ENCODE data around the gene EPS15. TPM values are rescaled to one million over a fixed set of nuclear protein-coding genes. Genes with fewer than 3 reads are reported as not detected.

EPS15 gene
- polyA plus RNA-seq, 1 donor (not counting 4 experiments of a cell fraction or from before 2014, with no cell fraction given) = 33.2 TPM

GRCh38 chr1:51330331-51331201, 188.5 kb downstream of the EPS15 start, which contains the start of gene TTC39A:
TTC39A (minus strand) TSS chr1:51330562; CDS start chr1:51330477, 85 bp downstream.
- FAIRE-seq (no peak), DNase-seq (ENCODE audit: low read depth, low spot score) (no peak)
- peaks cover 14% of the 10 kb centered on the region for H3K4me1 ChIP-seq (ENCODE audit: control insufficient read depth, extremely low read depth, insufficient read depth, low read length)
- H3K9ac ChIP-seq (ENCODE audit: control insufficient read depth, extremely low read depth, insufficient read depth, low read length) = peak within 1 kb of the TSS; percentile 15
- H4K20me1 ChIP-seq (ENCODE audit: control insufficient read depth, extremely low read depth, insufficient read depth, low read length) = no peaks in the 10 kb centered on the region
- no peak within 1 kb of the TSS for H2AFZ ChIP-seq (ENCODE audit: control insufficient read depth, low read length)
- no peaks in the 10 kb centered on the region for H3K9me1 ChIP-seq (ENCODE audit: control insufficient read depth, extremely low read depth, insufficient read depth, low read length)
- H3K9me3 ChIP-seq (ENCODE audit: control insufficient read depth, low read depth, low read length) = no peaks in the 10 kb centered on the region
- H3K27me3 ChIP-seq (ENCODE audit: control insufficient read depth, extremely low read depth, insufficient read depth, low read length) = peaks cover 8% of the 10 kb centered on the region
- H3K36me3 ChIP-seq (ENCODE audit: control insufficient read depth in 2 of 2, extremely low read depth in 1 of 2, insufficient read depth in 2 of 2, low read length in 2 of 2) = no peaks in the 10 kb centered on the region
- TF ChIP-seq, protein P1, sequence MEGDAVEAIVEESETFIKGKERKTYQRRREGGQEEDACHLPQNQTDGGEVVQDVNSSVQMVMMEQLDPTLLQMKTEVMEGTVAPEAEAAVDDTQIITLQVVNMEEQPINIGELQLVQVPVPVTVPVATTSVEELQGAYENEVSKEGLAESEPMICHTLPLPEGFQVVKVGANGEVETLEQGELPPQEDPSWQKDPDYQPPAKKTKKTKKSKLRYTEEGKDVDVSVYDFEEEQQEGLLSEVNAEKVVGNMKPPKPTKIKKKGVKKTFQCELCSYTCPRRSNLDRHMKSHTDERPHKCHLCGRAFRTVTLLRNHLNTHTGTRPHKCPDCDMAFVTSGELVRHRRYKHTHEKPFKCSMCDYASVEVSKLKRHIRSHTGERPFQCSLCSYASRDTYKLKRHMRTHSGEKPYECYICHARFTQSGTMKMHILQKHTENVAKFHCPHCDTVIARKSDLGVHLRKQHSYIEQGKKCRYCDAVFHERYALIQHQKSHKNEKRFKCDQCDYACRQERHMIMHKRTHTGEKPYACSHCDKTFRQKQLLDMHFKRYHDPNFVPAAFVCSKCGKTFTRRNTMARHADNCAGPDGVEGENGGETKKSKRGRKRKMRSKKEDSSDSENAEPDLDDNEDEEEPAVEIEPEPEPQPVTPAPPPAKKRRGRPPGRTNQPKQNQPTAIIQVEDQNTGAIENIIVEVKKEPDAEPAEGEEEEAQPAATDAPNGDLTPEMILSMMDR (optimal IDR thresholded peaks at IDR 0.05 in 1 of 3, IDR thresholded peaks at IDR 0.05 in 1 of 3, conservative IDR thresholded peaks at IDR 0.05 in 1 of 3; ENCODE audit: extremely low read depth in 1 of 3, insufficient read depth in 2 of 3, low read length in 3 of 3) = no peak
- peak; percentile 47 for TF ChIP-seq EZH2 (IDR thresholded peaks at IDR 0.05; ENCODE audit: low read length)
- peak within 1 kb of the TSS; percentile 69 for H3K4me2 ChIP-seq (ENCODE audit: control insufficient read depth, extremely low read depth, insufficient read depth, low read depth, low read length)
- H3K27ac ChIP-seq (ENCODE audit: control insufficient read depth, insufficient read depth, low read length) = no peak within 1 kb of the TSS
- peak within 1 kb of the TSS in 1 of 3 experiments; percentile 61 for H3K4me3 ChIP-seq (ENCODE audit: control insufficient read depth in 2 of 3, extremely low read depth in 1 of 3, insufficient read depth in 2 of 3, low read depth in 1 of 3, low read length in 3 of 3)
- H3K79me2 ChIP-seq (ENCODE audit: control insufficient read depth, insufficient read depth, low read length) = no peaks in the 10 kb centered on the region
- dilution Hi-C loops (cut with MboI; ENCODE audit: extremely low pct_ligation_motif_present, low sequenced_read_pairs) = no loop called here

DNA sequence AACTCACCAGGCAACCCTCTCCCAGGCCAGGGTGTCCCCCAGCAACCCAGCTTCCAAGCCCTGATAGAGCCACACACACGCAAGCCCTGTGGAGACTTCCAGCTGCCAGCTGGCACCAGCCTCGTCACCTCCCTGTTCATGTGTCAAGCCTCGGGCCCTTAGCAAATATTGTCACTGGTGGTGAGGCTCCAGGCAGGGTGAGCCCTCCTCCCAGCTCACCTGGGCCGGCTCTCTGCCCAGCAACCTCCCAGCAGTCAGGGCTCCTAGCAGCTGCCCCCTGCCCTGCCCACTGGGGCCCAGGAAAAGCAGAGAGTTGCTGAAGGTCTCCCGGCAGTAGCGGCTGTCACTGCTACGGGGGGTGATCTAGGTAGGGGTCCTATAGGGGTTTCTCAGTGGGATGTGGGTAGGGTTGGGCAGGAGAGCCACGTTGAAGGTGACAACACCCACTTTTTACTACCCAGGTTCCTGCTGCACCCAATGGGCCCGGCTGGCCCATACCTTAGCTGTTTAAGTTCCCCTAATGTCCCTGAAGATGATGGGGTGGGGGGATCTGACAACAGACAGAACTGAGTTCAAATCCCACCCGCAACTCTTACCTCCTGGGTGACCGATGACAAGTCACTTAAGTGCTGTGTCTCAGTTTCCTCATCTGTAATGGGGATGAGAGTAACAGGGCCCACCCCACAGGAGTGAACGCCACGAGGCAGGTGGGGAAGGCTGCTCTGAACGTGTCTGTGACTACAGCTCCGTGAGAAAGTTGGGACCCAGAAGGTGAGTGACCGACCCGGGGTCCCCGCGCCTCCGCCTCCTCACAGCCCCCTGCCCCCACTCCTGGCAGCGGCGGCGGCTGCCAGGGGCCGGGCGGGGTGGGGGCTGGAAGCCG, 189.4 kb downstream of the EPS15 start:
- Histone ChIP-seq H3K27me3 (ENCODE audit: control insufficient read depth, extremely low read depth, insufficient read depth, low read length) (peaks cover 8% of the 10 kb centered on the region), H3K9ac (ENCODE audit: control insufficient read depth, extremely low read depth, insufficient read depth, low read length) (no peak overlapping the region), H3K36me3 (ENCODE audit: control insufficient read depth in 2 of 2, extremely low read depth in 1 of 2, insufficient read depth in 2 of 2, low read length in 2 of 2) (no peaks in the 10 kb centered on the region), H2AFZ (ENCODE audit: control insufficient read depth, low read length) (no peak overlapping the region), H3K4me3 (ENCODE audit: control insufficient read depth in 2 of 3, extremely low read depth in 1 of 3, insufficient read depth in 2 of 3, low read depth in 1 of 3, low read length in 3 of 3) (peak overlapping the region in 1 of 3 experiments; percentile 37), H4K20me1 (ENCODE audit: control insufficient read depth, extremely low read depth, insufficient read depth, low read length) (no peaks in the 10 kb centered on the region), H3K9me1 (ENCODE audit: control insufficient read depth, extremely low read depth, insufficient read depth, low read length) (no peaks in the 10 kb centered on the region), H3K4me2 (ENCODE audit: control insufficient read depth, extremely low read depth, insufficient read depth, low read depth, low read length) (peak overlapping the region; percentile 56), H3K4me1 (ENCODE audit: control insufficient read depth, extremely low read depth, insufficient read depth, low read length) (peaks cover 12% of the 10 kb centered on the region), H3K27ac (ENCODE audit: control insufficient read depth, insufficient read depth, low read length) (no peak overlapping the region), H3K79me2 (ENCODE audit: control insufficient read depth, insufficient read depth, low read length) (no peaks in the 10 kb centered on the region), H3K9me3 (ENCODE audit: control insufficient read depth, low read depth, low read length) (no peaks in the 10 kb centered on the region)
- TF ChIP-seq EZH2 (IDR thresholded peaks at IDR 0.05; ENCODE audit: low read length) = peak; percentile 63
- TF ChIP-seq, protein P1 (optimal IDR thresholded peaks at IDR 0.05 in 1 of 3, IDR thresholded peaks at IDR 0.05 in 1 of 3, conservative IDR thresholded peaks at IDR 0.05 in 1 of 3; ENCODE audit: extremely low read depth in 1 of 3, insufficient read depth in 2 of 3, low read length in 3 of 3) = no peak
- dilution Hi-C loops (cut with MboI; ENCODE audit: extremely low pct_ligation_motif_present, low sequenced_read_pairs) = no loop called here
- FAIRE-seq (no peak), DNase-seq (ENCODE audit: low read depth, low spot score) (no peak)

Data from keratinocyte (primary cell).